ENCODE measurements around the gene APOL4.
"Not testable (repeated sequence)": the region's sequence is repeated elsewhere in the genome, so short reads cannot be mapped to it uniquely, and the experiment has no call there.

The APOL4 gene

DNA sequence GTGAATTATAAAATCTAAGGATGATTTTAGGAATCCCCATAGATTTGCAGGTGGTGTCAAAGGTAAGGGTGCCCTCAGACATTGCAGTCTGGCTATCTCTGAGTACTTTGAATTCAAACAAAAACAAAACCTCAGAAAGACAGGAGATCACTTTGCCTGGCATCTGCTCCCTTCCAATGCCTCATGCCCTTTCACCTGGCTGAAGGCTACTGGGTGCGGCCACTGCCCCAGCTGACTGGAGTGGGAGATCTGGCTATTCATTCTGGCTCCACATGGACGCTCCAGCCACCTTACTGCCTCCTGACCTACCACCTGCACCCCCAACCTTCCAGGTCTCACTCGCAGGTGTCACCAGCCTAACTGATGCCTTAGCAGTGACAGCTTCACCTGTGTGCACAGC lies 28.0 kb upstream of the APOL4 start:
- not testable (repeated sequence) for DNase-seq

DNA sequence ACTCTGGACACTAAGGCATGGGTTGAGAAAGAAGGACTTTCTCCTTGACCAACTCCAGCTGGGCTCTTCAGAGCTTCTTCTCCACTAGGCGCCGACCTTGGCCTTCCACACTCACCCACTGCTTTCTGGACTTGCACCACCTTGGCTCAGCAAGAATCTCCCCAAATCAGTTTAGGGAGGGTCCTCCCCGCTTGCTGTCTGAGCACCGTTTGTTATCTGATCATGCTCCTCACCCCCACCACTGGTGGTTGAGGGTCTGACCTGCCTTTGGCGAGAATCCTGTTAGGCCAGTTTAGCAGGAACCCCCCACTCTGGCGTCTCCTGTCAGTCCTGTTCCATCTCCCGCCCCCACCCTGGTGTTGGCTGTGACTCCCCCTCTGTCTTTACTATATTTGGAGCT lies 27.3 kb upstream of the APOL4 start:
- no peak for DNase-seq

DNA sequence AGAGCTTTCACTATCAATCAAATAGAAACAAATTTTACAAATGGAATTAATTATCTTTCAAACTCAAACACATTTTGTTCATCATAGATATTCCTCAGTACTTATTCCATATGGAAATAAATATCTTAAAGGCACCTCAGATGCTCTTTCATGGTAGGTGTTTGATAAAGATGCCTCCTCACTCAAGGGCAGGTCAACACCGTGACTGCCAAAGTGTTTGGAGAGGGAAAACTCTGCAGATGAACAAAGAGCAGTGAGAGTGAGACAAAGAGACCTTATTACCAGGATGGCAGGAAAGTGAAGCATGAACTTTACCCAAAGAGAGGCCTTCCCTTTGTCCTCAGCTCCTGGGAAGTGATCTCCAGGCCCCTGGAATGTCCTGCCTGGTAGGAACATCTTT lies 26.8 kb upstream of the APOL4 start:
- DNase-seq = not testable (repeated sequence)

DNA sequence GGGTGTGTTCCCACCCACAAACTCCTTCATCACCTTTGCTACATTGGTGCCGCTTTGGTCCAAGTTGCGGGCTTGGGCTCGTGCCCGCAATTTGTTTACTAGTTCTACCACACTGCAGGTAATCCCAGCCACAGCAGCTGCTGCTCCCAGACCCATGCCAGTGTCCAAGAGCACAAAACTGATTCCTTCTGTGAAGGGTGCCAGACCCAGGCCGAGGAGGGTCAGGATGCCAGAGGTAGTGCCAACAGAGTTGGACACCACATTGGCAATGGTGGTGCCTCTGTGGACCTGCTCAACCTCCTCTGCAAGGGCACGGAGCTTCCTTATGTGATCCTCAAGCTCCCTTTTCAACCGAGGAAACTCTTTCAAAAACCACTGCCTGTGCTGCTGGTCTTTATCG lies 26.2 kb upstream of the APOL4 start:
- no peak for DNase-seq

DNA sequence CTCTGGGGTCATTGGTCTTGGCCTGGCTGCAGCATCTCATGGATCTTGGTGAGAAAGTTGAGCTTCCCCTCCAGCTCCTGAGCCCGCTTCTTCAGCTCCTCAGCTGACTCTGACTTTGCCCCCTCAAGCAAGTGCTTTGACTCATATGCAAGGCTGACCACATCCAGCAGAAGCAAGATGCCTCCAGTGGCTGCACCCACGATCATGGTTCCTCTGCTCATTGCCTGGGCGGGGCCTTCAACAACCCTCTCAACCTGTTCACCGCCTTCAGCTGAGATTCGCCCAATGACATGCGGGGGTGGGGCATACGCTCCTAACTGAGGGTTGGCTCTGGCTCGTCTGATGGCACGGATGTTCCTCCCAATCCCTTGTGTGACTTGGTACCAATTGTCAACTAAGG lies 25.8 kb upstream of the APOL4 start:
- DNase-seq = no peak

DNA sequence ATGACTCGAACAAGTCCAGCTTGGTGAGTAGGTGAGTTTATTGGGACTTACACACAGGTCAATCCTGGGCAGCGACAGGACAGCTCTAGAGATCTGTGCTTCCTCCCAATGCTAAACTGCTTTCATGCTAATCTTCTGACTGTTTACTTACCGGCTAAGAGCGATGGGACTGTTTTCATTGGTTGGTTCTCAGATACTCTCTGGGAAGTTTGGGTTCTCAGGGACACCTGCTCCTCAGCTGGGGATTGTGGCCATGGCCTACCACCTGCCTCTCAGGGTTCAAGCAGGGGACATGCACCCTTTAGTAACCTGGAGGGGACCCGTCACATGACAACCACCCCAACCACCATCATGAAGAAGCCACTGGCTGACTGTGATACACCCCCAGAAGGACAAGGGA lies 24.6 kb upstream of the APOL4 start:
- no peak for DNase-seq

DNA sequence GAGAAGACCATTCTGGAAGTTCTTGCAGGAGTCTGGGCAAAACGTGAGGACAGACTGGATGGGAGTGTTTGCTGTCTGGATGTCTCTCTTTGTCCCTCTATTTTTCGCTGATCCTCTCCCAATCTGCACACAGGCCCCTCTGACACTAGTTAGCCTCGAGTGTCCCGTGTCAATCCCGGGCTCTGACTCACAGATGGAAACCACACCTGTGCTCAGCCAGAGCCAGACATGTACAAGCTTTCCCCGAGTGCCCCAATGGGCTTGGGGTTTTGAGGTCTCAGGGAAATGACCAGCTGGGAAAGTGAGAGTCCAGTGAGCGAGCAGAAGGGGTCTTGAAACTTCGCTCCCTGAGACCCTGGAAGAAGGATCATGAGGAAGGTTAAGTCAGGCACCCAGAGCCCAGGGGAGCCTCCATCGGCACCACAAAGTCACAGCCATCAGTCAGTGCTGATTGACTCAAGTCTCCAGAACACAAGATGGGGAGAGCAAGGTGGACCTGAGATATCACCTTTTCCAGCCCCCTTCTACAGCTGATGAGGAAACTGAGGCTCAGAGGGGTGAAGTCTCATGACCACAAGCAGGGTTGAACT lies 23.8 kb upstream of the APOL4 start:
- no peak for DNase-seq

DNA sequence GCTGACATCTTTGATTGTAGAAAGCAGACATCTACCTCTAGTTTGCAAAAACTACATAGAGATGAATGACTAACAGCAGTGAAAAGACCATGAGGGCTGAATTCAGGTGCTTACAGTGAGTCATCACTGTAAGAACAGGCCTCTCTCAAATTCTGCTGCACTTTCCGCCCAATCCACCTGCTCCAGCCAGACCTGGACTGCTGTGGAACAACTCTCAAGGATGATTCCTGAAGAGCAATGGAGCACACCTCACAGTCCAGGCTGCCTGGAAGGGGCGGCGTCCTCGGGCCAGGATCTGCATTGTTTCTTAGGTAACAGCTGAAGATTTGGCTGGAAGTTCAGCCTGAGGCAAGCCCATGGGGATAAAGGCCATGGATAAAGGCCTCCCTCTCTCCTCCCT lies 22.6 kb upstream of the APOL4 start:
- DNase-seq = no peak

DNA sequence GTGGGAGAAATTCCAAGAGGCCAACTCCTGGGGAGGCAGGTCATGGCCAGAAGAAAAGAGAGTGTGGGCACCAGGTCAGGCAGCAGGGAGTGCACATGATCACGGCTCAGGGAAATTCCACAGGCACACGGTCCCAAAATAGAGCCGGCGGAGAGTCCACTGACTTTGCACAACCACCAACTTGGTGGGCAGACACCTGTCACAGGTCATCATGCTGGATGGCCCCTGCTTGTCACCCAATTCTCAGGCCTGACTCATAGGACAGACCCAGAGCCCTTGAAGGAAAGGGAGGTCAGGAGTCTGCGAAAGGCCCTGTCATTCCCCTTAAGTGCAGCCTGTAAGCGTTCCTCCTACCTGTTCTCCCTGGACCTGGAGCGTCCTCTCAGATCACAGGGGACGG lies 21.9 kb upstream of the APOL4 start:
- no peak for DNase-seq

DNA sequence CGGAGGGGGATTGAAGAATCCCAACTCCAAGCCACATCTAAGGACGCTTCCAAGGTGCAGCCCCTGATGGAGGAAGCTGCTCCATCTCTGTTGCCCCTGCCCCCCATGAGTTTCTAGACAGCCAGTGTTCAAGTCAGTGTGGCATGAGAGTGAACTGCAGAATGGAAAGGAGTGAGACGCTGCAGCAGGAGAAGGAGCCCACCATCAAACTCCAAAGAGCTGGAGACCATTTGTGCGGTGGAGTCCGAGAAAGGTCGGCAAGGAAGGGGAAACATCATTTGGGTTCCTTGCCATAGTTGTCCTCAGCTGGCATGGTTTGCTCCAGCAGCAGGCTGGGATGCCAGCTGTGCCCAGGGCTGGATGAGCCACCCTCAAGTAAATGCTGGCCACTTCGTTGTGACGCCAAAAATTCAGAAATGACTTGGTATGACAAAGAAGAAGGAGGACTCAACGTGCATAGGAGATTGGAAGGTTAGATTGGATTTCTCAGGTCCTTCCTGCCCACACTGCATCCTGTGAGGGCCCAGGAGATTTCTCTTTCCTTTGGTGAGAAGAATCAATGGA lies 21.4 kb upstream of the APOL4 start:
- DNase-seq = no peak

DNA sequence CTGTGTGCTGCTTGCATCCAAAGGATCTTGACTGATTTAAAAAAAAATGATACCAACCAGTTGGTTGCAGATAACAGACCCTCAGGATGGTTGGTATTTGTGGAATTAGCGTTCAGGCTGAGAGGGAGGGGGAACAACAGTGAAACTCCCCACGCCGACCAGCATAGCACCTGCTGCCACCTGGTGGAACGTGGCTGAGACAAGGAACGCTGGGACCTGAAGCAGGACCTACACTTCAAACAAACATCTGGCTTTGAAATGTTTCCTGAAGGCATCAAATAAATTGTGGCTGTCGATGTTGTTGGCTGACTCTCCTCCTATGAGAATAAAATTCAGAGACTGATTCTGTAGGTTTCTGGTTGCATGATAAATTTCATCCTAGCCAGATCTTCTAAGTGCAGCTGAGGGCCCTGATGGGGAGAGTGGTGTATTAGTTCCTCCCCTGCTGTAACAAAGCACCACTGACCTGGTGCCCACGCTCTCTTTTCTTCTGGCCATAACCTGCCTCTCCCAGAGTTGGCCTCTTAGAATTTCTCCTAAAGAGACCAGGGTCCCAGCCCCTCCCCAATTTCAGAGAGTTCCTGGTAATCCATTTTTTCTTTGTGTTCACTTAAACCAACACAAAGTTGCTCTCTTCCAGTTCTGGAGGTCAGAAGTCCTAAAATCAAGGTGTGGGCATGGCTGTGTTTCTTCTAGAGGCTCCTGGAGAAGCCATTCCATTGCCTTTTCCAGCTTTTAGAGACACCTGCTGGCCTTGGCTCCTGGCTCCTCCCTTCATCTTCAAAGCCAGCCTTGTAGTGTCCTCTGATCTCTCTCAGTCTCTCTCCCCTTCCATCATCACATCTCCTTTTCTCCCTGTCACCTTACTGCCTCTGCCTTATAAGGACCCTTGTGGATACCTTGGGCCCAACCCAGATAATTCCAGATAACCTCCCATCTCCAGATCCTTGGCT lies 20.5 kb upstream of the APOL4 start:
- DNase-seq = peak; percentile 16 to 37

DNA sequence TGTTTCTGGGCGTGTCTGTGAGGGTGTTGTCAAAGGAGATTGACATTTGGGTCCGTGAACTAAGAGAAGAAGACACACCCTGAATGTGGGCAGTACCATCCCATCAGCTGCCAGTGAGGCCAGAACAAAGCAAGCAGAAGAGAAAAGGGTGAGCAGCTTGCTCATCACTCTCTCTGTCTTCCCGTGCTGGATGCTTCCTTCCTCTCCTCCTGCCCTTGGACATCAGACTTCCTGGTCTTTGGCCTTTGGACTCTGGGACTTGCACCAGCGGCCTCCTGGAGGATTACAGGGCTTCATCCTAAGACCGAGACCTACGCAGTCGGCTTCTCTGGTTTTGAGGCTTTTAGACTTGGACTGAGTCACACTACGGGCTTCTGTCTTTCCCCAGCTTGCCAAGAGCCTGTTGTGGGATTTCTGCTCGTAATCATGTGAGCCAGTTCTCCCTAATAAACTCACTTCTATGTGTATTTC lies 18.9 kb upstream of the APOL4 start:
- DNase-seq = no peak

DNA sequence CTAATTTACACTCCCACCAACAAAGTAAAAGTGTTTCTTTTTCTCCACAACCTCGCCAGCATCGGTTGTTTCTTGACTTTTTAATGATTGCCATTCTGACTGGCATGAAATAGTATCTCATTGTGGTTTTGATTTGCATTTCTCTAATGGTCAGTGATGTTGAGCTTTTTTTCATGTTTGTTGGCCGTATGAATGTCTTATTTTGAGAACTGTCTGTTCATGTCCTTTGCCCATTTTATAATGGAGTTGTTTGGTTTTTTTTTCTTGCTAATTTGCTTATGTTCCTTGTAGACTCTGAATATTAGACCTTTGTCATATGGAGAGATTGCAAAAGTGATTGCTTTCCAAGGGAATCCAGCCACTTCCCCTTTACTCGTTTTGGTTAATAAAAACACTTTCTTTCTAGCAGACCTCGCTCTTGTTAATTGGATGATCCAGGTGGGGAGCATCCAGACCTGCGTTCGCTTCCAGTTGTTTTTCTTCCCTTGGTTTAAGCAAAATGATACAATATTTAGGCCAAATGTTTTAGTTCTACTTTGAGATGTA lies 17.1 kb upstream of the APOL4 start:
- no peak for DNase-seq

DNA sequence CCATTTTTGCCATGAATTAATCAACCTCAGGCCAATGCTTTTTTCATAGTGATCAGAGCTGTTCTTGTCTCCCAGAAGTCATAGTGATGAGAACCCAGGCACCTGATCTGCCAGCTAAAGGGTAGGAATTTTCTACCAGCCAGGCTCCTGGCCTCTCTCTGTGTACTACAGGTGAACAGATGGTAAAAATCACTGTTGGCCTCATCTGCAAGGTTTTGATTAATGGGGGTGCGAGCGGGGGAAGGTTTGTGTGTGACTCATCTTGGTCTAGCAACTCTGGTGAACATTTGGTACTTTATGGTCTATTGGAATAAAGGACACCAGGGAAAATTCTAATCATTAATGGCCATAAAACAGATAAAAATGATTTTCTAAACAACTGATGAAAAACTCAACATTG lies 14.4 kb upstream of the APOL4 start:
- no peak for DNase-seq

DNA sequence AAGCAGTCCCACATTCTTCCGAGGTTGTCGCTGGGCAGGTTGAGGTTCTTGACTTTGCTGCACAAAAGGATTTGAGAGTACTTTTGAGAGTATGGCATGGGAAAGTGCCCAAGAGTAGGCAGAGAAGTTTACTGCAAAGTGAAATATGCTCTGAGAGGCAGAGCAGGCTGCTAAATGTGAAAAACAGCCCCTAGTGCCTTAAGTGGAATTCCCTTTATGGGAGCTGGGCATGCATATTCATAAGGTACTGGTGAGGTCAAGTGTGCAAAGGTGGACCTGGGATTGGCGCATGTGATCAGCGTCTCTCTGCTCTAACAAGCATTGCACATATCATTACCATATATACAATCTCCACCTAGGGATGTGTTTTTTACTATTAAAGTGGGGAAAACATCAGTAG lies 12.0 kb upstream of the APOL4 start:
- DNase-seq = no peak

DNA sequence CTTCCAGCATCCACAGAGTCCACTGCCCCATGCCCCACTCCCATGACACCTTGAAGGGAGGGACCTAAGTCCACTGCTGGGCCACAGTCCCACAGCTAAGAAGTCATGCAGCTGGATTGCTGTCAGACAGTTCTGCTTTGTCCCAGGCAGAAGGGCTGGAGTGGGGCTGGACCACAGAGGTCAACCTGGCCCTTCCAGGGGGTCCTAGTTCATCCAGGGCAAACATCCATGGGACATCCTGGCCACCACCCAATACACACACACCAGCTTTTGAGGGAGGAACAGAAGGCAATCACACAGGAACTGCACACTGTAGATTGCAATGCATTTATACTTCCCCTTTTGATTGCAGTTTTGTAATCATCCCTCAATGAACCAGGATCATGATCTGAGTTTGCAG lies 11.3 kb upstream of the APOL4 start:
- DNase-seq = no peak

DNA sequence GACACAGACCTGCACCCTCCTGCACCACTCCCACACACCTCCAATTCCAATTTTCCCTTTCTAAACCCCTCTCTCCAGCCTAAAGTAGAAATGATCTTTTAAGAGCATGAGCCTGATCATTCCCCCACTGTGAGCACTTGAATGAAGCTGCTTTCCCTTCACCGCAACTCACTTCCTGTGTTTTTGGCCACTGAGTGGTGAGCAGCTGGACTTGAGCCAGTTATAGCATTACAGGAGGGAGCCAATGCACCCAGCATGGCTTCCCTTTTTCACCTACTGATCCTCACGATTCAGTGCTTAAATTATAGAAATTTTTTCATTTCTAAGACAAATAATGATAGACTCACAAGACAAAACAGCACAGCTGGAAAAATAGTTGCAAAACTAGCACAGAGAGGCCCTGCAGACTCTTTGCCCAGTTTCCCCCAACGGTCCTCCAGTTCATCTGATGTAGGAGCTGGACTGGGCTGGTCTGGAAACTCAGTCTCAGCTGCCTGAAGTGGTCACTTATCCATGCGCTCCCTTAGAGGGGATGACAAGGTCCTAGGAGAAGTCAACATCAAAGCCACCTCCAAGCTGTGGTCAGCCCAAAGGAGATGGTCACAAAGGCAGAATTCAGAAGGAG lies 9.7 kb upstream of the APOL4 start:
- DNase-seq = peak; percentile 33 to 71

DNA sequence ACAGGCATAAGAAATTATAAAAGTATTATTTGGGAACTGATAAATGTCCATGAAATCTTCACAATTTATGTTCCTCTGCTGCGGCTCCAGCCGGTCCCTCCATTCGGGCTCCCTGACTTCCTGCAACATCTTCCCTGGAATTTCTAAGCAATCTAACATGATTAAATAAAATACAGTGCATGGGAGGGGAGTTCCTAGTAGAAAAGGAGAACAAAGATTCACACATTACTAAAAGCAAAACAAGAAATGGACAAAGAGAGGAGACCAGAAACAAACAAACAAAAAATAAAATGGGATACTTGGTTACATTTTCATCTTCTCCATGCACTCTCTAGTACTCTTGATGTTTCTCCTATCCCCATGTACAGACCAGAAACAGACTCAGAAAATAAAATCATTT lies 8.6 kb upstream of the APOL4 start:
- no peak for DNase-seq

DNA sequence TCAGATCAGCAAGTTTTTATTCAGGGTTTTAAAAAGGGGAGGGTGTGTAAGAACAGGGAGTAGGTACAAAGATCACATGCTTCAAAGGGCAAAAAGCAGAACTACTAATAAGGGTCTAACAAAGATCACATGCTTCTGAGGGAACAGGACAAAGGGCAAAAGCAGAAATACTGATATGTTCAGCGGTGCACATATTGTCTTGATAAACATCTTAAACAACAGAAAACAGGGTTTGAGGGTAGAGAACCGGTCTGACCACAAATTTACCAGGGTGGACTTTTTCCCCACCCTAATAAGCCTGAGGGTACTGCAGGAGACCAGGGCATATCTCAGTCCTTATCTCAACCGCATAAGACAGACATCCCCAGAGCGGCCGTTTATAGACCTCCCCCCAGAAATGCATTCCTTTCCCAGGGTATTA lies 7.9 kb upstream of the APOL4 start:
- not testable (repeated sequence) for DNase-seq

DNA sequence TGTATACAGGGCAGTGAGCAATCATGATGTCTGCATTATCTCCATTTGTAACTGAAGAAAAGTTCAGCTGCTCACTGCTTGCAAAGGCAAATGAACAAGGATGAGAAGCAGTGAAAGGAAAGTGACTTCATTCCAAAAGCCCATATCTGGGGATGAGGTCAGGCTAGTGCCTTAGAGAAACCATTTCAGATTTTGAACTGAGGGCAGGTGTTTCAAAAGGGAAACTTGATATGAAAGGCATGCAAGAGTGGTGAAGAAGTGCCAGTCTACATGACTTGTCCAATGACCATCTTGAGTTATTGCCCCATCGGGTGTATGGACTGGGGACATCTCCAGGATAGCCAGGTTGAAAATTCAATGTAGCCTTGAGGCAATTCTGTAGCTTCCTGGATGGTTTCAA lies 7.3 kb upstream of the APOL4 start:
- DNase-seq = no peak

DNA sequence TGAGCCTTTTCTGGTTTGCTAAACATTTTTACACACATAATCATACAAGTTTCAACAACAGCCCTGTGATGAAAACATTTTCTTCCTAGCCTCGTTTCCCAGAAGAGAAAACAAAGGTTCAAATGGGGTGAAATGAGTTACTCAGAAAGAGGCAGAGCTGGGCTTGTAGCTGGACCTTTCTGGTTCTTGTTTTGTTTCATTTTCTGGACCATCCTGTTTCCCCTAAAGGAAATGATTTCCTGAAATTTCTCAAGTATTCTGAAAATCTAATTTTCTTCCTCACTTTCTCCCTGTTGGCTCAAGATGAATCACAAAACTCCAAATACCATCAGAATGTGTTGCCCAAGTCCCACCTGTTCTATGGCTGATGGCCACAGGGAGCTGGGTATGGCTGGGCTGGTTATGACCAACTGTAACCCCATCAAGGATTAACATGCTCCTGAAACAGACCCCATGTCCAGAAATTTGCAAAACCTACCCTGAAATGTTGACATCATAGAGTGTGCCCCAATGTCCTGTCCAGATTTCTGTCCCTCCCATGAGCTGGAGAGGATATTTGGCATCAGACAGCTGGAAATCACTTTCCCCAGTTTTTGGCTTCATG lies 6.7 kb upstream of the APOL4 start:
- no peak for DNase-seq

DNA sequence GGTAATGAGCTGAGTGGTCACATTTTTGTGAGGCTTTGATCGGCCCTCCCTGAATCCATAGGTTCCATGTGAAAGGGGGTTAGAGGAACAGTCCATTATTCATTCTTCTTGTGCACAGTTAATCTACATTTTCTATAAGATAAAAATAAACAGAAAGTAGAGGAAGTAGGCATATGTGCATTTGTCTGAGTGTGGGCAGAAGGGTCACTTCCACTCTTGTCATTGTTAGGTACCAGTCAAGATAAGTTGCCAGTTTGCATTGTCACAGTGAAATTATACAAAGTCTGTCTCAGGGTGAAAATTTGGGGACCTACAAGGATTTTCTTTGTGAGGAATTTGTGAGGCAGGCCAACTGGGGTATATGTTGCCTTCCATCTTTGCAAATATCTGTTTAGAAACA lies 4.6 kb upstream of the APOL4 start:
- DNase-seq = no peak

DNA sequence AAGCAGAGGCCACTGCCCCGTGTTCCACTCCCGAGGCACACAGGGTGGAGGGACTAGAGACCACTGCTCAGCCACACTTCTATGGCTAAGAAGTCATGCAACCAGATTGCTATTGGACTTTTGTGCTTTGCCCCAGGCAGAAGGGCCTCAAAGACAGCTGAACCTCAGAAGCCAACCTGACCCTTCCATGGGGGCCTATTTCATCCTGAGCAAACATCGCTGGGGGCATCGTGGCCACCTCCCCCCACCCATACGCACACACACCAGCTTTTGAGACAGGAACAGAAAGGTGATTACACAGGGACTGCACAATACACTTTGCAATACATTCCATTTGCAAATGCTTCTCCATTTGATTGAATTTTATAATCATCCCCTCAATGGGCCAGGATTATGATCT lies 4.0 kb upstream of the APOL4 start:
- not testable (repeated sequence) for DNase-seq

Measured in NCI-H2081 (cell line).